Measurements from ENCODE around the gene NTF4. TPM values are rescaled to one million over a fixed set of nuclear protein-coding genes. Genes with fewer than 3 reads are reported as not detected.

The NTF4 gene
- total and polyA plus RNA-seq, 4 experiments from 2014 or later = not detected

Other genes starting within 250 kb of the NTF4 start
- gene HSD17B14, start 228.3 kb downstream of the NTF4 start, total RNA-seq = under 1 TPM; 0.35 to 0.75 TPM
- gene HSD17B14, start 228.3 kb downstream of the NTF4 start, polyA plus RNA-seq = 1 to 10 TPM in 1 of 2 donors, under 1 TPM in 1; 0.32 to 1.1 TPM
- 1 to 10 TPM; 2.8 to 6.6 TPM for gene PLEKHA4, start 196.2 kb downstream of the NTF4 start, total RNA-seq
- 1 to 10 TPM; 2.3 to 7.5 TPM for gene PLEKHA4, start 196.2 kb downstream of the NTF4 start, polyA plus RNA-seq
- gene PPP1R15A, start 192.4 kb downstream of the NTF4 start, total RNA-seq = 10 to 100 TPM; 67.0 to 69.8 TPM
- 10 to 100 TPM; 79.6 to 83.3 TPM for gene PPP1R15A, start 192.4 kb downstream of the NTF4 start, polyA plus RNA-seq
- not detected for gene TULP2, start 166.1 kb downstream of the NTF4 start, total RNA-seq
- gene TULP2, start 166.1 kb downstream of the NTF4 start, polyA plus RNA-seq = not detected
- gene NUCB1, start 164.5 kb downstream of the NTF4 start, total RNA-seq = 100 to 1,000 TPM; 132 to 145 TPM
- 100 to 1,000 TPM in 1 of 2 donors, 10 to 100 TPM in 1; 65.3 to 126 TPM for gene NUCB1, start 164.5 kb downstream of the NTF4 start, polyA plus RNA-seq
- 1 to 10 TPM; 1.2 to 1.6 TPM for gene DHDH, start 131.1 kb downstream of the NTF4 start, total RNA-seq
- gene DHDH, start 131.1 kb downstream of the NTF4 start, polyA plus RNA-seq = 1 to 10 TPM in 1 of 2 donors, under 1 TPM in 1; 0.60 to 1.2 TPM
- 100 to 1,000 TPM; 173 to 183 TPM for gene BAX, start 109.9 kb downstream of the NTF4 start, total RNA-seq
- gene BAX, start 109.9 kb downstream of the NTF4 start, polyA plus RNA-seq = 10 to 100 TPM; 56.5 to 66.8 TPM
- 1,000 to 10,000 TPM; 1,304 to 1,371 TPM for gene FTL, start 99.5 kb downstream of the NTF4 start, total RNA-seq
- gene FTL, start 99.5 kb downstream of the NTF4 start, polyA plus RNA-seq = 1,000 to 10,000 TPM; 3,537 to 4,474 TPM
- 10 to 100 TPM; 56.2 to 56.4 TPM for gene GYS1, start 71.5 kb downstream of the NTF4 start, total RNA-seq
- 10 to 100 TPM; 30.6 to 31.4 TPM for gene GYS1, start 71.5 kb downstream of the NTF4 start, polyA plus RNA-seq
- 10 to 100 TPM; 27.9 to 28.5 TPM for gene RUVBL2, start 70.9 kb downstream of the NTF4 start, total RNA-seq
- gene RUVBL2, start 70.9 kb downstream of the NTF4 start, polyA plus RNA-seq = 10 to 100 TPM; 48.6 to 51.9 TPM
- gene LHB, start 47.7 kb downstream of the NTF4 start, total RNA-seq = not detected
- gene LHB, start 47.7 kb downstream of the NTF4 start, polyA plus RNA-seq = under 1 TPM in 1 of 2 donors, not detected in 1; 0.49 TPM
- not detected for gene CGB3, start 40.5 kb downstream of the NTF4 start, total RNA-seq
- gene CGB3, start 40.5 kb downstream of the NTF4 start, polyA plus RNA-seq = not detected
- not detected for gene CGB2, start 32.9 kb downstream of the NTF4 start, total RNA-seq
- not detected for gene CGB2, start 32.9 kb downstream of the NTF4 start, polyA plus RNA-seq
- gene CGB1, start 27.9 kb downstream of the NTF4 start, total RNA-seq = not detected
- not detected for gene CGB1, start 27.9 kb downstream of the NTF4 start, polyA plus RNA-seq
- not detected for gene CGB5, start 21.0 kb downstream of the NTF4 start, total RNA-seq
- not detected for gene CGB5, start 21.0 kb downstream of the NTF4 start, polyA plus RNA-seq
- not detected for gene CGB8, start 15.7 kb downstream of the NTF4 start, total RNA-seq
- not detected for gene CGB8, start 15.7 kb downstream of the NTF4 start, polyA plus RNA-seq
- not detected for gene CGB7, start 7.1 kb downstream of the NTF4 start, total RNA-seq
- not detected for gene CGB7, start 7.1 kb downstream of the NTF4 start, polyA plus RNA-seq
- not detected for gene KCNA7, start 7.9 kb upstream of the NTF4 start, total RNA-seq
- gene KCNA7, start 7.9 kb upstream of the NTF4 start, polyA plus RNA-seq = not detected
- gene SNRNP70, start 20.6 kb upstream of the NTF4 start, total RNA-seq = 100 to 1,000 TPM; 675 to 689 TPM
- 10 to 100 TPM; 31.5 to 55.2 TPM for gene SNRNP70, start 20.6 kb upstream of the NTF4 start, polyA plus RNA-seq
- gene LIN7B, start 49.6 kb upstream of the NTF4 start, total RNA-seq = 10 to 100 TPM; 17.7 to 18.6 TPM
- gene LIN7B, start 49.6 kb upstream of the NTF4 start, polyA plus RNA-seq = 1 to 10 TPM; 4.4 to 5.3 TPM
- gene C19orf73, start 54.3 kb upstream of the NTF4 start, total RNA-seq = 1 to 10 TPM; 1.7 to 1.9 TPM
- gene C19orf73, start 54.3 kb upstream of the NTF4 start, polyA plus RNA-seq = 1 to 10 TPM; 1.9 to 3.7 TPM
- 1 to 10 TPM; 4.0 to 4.5 TPM for gene PPFIA3, start 54.7 kb upstream of the NTF4 start, total RNA-seq
- gene PPFIA3, start 54.7 kb upstream of the NTF4 start, polyA plus RNA-seq = under 1 TPM; 0.27 to 0.68 TPM
- gene HRC, start 90.6 kb upstream of the NTF4 start, total RNA-seq = not detected
- gene HRC, start 90.6 kb upstream of the NTF4 start, polyA plus RNA-seq = not detected
- under 1 TPM in 1 of 2 experiments, not detected in 1; 0.41 TPM for gene TRPM4, start 93.0 kb upstream of the NTF4 start, total RNA-seq
- not detected for gene TRPM4, start 93.0 kb upstream of the NTF4 start, polyA plus RNA-seq

All from CD4-positive, alpha-beta memory T cell (primary cell).